ENCODE data around the gene NRXN2.

DNA sequence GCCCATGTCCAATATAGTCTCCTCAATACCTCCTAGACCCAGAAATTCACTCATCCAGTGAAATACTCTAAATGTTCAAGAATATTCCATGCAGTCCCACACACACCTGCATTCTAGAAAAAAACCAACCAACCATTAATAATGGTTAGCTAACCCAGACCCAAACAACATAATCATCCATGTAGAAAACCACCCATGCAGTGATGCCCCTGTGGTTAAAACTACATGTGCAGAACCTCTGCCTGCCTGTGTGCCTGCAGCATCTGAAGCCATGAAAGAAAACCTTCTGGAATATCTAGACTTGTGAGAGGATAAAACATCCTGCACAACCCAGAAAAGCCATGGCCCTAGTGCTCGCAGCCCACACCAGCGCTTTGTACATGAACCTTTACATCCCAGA, 84.2 kb downstream of the NRXN2 start:
- TF ChIP-seq, protein P1, sequence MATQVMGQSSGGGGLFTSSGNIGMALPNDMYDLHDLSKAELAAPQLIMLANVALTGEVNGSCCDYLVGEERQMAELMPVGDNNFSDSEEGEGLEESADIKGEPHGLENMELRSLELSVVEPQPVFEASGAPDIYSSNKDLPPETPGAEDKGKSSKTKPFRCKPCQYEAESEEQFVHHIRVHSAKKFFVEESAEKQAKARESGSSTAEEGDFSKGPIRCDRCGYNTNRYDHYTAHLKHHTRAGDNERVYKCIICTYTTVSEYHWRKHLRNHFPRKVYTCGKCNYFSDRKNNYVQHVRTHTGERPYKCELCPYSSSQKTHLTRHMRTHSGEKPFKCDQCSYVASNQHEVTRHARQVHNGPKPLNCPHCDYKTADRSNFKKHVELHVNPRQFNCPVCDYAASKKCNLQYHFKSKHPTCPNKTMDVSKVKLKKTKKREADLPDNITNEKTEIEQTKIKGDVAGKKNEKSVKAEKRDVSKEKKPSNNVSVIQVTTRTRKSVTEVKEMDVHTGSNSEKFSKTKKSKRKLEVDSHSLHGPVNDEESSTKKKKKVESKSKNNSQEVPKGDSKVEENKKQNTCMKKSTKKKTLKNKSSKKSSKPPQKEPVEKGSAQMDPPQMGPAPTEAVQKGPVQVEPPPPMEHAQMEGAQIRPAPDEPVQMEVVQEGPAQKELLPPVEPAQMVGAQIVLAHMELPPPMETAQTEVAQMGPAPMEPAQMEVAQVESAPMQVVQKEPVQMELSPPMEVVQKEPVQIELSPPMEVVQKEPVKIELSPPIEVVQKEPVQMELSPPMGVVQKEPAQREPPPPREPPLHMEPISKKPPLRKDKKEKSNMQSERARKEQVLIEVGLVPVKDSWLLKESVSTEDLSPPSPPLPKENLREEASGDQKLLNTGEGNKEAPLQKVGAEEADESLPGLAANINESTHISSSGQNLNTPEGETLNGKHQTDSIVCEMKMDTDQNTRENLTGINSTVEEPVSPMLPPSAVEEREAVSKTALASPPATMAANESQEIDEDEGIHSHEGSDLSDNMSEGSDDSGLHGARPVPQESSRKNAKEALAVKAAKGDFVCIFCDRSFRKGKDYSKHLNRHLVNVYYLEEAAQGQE (IDR thresholded peaks at IDR 0.05; ENCODE audit: low read depth, low read length) = no peak
- no peak for TF ChIP-seq GABPA (IDR thresholded peaks at IDR 0.05; ENCODE audit: low read depth)
- TF ChIP-seq, protein P2, sequence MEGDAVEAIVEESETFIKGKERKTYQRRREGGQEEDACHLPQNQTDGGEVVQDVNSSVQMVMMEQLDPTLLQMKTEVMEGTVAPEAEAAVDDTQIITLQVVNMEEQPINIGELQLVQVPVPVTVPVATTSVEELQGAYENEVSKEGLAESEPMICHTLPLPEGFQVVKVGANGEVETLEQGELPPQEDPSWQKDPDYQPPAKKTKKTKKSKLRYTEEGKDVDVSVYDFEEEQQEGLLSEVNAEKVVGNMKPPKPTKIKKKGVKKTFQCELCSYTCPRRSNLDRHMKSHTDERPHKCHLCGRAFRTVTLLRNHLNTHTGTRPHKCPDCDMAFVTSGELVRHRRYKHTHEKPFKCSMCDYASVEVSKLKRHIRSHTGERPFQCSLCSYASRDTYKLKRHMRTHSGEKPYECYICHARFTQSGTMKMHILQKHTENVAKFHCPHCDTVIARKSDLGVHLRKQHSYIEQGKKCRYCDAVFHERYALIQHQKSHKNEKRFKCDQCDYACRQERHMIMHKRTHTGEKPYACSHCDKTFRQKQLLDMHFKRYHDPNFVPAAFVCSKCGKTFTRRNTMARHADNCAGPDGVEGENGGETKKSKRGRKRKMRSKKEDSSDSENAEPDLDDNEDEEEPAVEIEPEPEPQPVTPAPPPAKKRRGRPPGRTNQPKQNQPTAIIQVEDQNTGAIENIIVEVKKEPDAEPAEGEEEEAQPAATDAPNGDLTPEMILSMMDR (IDR thresholded peaks at IDR 0.05) = no peak
- TF ChIP-seq TAF1 (IDR thresholded peaks at IDR 0.05; ENCODE audit: borderline replicate concordance, low read depth, low read length) = no peak
- no peak for TF ChIP-seq RAD21 (IDR thresholded peaks at IDR 0.05; ENCODE audit: low read length)
- TF ChIP-seq, protein P3, sequence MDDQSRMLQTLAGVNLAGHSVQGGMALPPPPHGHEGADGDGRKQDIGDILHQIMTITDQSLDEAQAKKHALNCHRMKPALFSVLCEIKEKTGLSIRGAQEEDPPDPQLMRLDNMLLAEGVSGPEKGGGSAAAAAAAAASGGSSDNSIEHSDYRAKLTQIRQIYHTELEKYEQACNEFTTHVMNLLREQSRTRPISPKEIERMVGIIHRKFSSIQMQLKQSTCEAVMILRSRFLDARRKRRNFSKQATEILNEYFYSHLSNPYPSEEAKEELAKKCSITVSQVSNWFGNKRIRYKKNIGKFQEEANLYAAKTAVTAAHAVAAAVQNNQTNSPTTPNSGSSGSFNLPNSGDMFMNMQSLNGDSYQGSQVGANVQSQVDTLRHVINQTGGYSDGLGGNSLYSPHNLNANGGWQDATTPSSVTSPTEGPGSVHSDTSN (IDR thresholded peaks at IDR 0.05) = no peak
- TF ChIP-seq RFX5 (IDR thresholded peaks at IDR 0.05; ENCODE audit: low read length) = no peak
- TF ChIP-seq FOXJ3 (CRISPR knock-in tag; IDR thresholded peaks at IDR 0.05) = no peak
